Hepatocyte (in vitro differentiated cells): ENCODE results near the gene GABBR2. TPM values are rescaled to one million over a fixed set of nuclear protein-coding genes. Genes with fewer than 3 reads are reported as not detected.

ENCODE experiments used
- DNase-seq: peaks from one replicate; pipeline ENCODE4 v3.0.0-alpha.2; 2016; ENCODE audit warnings: low spot score
- H2AFZ ChIP-seq: fragments of 200-600 bp; sonication (generic); 2 replicates; pipeline ENCODE4 v1.6.0; 2016; ENCODE audit warnings: antibody characterized with exemption, mild to moderate bottlenecking
- H3K27ac ChIP-seq: fragments of 200-600 bp; sonication (generic); 2 replicates; pipeline ENCODE4 v1.5.1; 2016; ENCODE audit warnings: mild to moderate bottlenecking
- H3K27me3 ChIP-seq: fragments of 200-600 bp; sonication (generic); 2 replicates; pipeline ENCODE4 v1.6.1; 2016
- H3K36me3 ChIP-seq: fragments of 200-600 bp; sonication (generic); replicated peaks from 2 replicates; pipeline ENCODE4 v1.5.1; 2016; ENCODE audit warnings: low read depth; ENCODE audit not compliant: insufficient read depth
- H3K4me1 ChIP-seq: fragments of 200-600 bp; sonication (generic); 2 replicates; pipeline ENCODE4 v1.5.1; 2016; ENCODE audit warnings: mild to moderate bottlenecking, moderate library complexity; ENCODE audit not compliant: insufficient read depth
- H3K4me2 ChIP-seq: fragments of 200-600 bp; sonication (generic); 2 replicates; pipeline ENCODE4 v1.6.0; 2016
- H3K4me3 ChIP-seq: fragments of 200-600 bp; sonication (generic); 2 replicates; pipeline ENCODE4 v1.5.1; 2016; ENCODE audit warnings: mild to moderate bottlenecking
- H3K79me2 ChIP-seq: fragments of 200-600 bp; sonication (generic); 2 replicates; pipeline ENCODE4 v1.6.0; 2017; ENCODE audit warnings: mild to moderate bottlenecking
- H3K9me2 ChIP-seq: fragments of 200-600 bp; sonication (generic); replicated peaks from 2 replicates; pipeline ENCODE4 v1.6.0; 2017; ENCODE audit warnings: mild to moderate bottlenecking; ENCODE audit not compliant: insufficient read depth
- H3K9me3 ChIP-seq: fragments of 200-600 bp; sonication (generic); 2 replicates; pipeline ENCODE4 v1.5.1; 2016; ENCODE audit warnings: low read depth, mild to moderate bottlenecking
- H4K20me1 ChIP-seq: fragments of 200-600 bp; sonication (generic); 2 replicates; pipeline ENCODE4 v1.6.0; 2016; ENCODE audit warnings: mild to moderate bottlenecking; ENCODE audit not compliant: insufficient read depth, poor library complexity, severe bottlenecking
- EZH2 ChIP-seq: fragments of 200-600 bp; sonication (generic); IDR thresholded peaks from 2 replicates; pipeline ENCODE4 v1.6.1; 2016; ENCODE audit warnings: antibody characterized with exemption, mild to moderate bottlenecking, borderline replicate concordance
- EZH2phosphoT487 ChIP-seq: fragments of 200-600 bp; sonication (generic); IDR thresholded peaks from one replicate; pipeline ENCODE4 v1.6.1; 2018; ENCODE audit warnings: antibody characterized with exemption, mild to moderate bottlenecking, low read depth, moderate library complexity; ENCODE audit not compliant: unreplicated experiment, severe bottlenecking
- WGBS: methylation state at CpG from one replicate; pipeline ENCODE4 v1.1.6; 2016; ENCODE audit warnings: low lambda C conversion rate; ENCODE audit errors: missing lambda C conversion rate; 5-methylcytosine and 5-hydroxymethylcytosine counted together
- polyA plus RNA-seq: library from polyadenylated mRNA; unstranded; fragments of >200 nt; fragmentation: Nextera tagmentation; extraction: Ambion mirVana; gene quantifications from 2 replicates; pipeline ENCODE4 v1.2.1, GENCODE V29; 2016
- total RNA-seq: library from RNA; depleted of rRNA; stranded (reverse); fragments of >200 nt; gene quantifications from 2 replicates; pipeline ENCODE4 v1.2.3, GENCODE V29; 2014
- TF ChIP-seq, protein P1 (sequence below): fragments of 200-600 bp; sonication (generic); IDR thresholded peaks from 2 replicates; pipeline ENCODE4 v1.5.1; 2016; ENCODE audit warnings: antibody characterized with exemption, mild to moderate bottlenecking; ENCODE audit not compliant: poor library complexity

GABBR2 gene
- total and polyA plus RNA-seq, 2 experiments from 2014 or later, result 0.20 to 0.28 TPM

DNA sequence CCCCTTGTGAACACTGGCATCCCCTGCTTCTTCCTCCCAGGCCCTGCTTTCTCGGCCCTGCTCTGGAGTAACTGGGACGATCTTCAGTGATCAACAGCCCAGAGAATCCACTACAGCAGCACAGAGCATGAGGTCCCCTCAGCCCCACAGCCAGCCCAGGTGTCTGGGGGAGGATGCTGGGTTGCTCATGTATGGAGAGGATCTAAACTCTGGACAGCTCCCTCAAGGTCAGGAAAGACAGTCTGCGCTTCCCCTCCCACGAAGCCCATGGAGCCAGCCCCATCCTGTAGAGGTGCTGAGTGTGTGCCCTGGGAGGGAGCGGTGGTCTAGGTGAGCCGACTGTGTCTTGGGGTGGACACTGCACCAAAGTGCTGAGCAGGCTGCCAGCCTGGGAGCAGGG lies 190.2 kb downstream of the GABBR2 start:
- 82% methylated on average over 6 of the region's 6 CpGs for WGBS
- TF ChIP-seq EZH2 (no peak), EZH2phosphoT487 (no peak)
- TF ChIP-seq, protein P1, sequence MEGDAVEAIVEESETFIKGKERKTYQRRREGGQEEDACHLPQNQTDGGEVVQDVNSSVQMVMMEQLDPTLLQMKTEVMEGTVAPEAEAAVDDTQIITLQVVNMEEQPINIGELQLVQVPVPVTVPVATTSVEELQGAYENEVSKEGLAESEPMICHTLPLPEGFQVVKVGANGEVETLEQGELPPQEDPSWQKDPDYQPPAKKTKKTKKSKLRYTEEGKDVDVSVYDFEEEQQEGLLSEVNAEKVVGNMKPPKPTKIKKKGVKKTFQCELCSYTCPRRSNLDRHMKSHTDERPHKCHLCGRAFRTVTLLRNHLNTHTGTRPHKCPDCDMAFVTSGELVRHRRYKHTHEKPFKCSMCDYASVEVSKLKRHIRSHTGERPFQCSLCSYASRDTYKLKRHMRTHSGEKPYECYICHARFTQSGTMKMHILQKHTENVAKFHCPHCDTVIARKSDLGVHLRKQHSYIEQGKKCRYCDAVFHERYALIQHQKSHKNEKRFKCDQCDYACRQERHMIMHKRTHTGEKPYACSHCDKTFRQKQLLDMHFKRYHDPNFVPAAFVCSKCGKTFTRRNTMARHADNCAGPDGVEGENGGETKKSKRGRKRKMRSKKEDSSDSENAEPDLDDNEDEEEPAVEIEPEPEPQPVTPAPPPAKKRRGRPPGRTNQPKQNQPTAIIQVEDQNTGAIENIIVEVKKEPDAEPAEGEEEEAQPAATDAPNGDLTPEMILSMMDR, result no peak
- H3K9me3 ChIP-seq, result no peaks in the 10 kb centered on the region

DNA sequence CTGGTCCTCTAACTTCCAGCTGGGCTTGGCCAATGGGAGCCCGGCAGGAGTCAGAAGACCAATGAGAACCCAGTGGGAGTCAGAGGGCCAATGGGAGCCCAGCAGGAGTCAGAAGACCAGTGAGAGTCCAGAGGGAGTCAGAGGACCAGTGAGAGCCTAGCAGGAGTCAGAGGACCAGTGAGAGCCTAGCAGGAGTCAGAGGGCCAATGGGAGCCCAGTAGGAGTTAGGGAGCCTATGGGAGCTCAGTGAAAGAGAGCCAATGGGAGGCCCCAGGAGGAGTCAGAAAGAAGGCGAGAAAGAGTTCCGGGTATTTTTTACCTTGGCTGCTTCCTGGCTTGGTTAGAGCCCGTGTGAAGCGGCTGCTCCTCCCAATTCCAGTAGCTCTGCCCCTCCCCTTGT lies 191.0 kb downstream of the GABBR2 start:
- no peak for DNase-seq
- Histone ChIP-seq H4K20me1 (no peaks in the 10 kb centered on the region), H3K4me2 (no peak overlapping the region), H3K79me2 (no peaks in the 10 kb centered on the region), H2AFZ (no peak overlapping the region), H3K9me3 (no peaks in the 10 kb centered on the region), H3K27me3 (no peaks in the 10 kb centered on the region), H3K4me3 (no peak overlapping the region), H3K36me3 (no peaks in the 10 kb centered on the region), H3K27ac (no peak overlapping the region), H3K4me1 (no peaks in the 10 kb centered on the region), H3K9me2 (no peaks in the 10 kb centered on the region)
- TF ChIP-seq EZH2phosphoT487 (no peak), EZH2 (no peak)
- TF ChIP-seq, protein P1, result no peak
- 85% methylated on average over 5 of the region's 5 CpGs for WGBS

More for the DNA sequence above, 190.2 kb downstream of the GABBR2 start:
- no peaks in the 10 kb centered on the region for H3K27me3 ChIP-seq
- no peaks in the 10 kb centered on the region for H3K79me2 ChIP-seq
- no peaks in the 10 kb centered on the region for H3K4me1 ChIP-seq
- DNase-seq, result no peak
- H3K27ac ChIP-seq, result no peak overlapping the region
- H3K4me2 ChIP-seq, result no peak overlapping the region
- no peak overlapping the region for H3K4me3 ChIP-seq
- no peaks in the 10 kb centered on the region for H3K9me2 ChIP-seq
- no peaks in the 10 kb centered on the region for H3K36me3 ChIP-seq
- no peaks in the 10 kb centered on the region for H4K20me1 ChIP-seq
- H2AFZ ChIP-seq, result no peak overlapping the region

DNA sequence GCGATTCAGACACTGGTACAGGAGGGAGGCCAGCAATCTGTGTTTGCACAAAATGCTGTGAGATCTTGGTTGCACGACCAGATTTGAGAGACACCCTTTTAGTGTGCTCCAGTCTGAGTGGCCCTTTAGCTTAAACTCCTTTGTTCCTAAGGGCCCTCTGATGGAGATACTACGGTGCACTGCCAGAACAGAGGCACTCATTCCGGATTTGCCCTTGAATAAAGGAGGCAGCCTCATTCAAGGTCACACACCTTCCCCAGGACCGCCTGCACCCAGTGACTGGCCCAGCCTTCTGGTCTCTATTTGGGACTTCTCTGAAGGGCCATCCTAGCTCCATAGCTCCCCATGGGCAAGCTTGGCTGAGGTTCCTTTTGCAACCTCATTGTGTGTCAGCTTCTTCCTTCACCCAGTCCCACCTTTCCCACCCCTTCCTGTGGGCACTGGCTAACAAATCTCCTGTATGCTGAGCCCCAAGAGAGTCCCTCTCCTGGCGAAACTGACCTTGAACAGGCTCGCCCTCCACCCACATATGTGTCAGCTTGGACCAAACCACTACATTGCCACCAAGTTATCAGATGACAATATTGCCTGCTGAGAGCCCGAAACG lies 191.7 kb downstream of the GABBR2 start:
- H4K20me1 ChIP-seq, result no peaks in the 10 kb centered on the region
- H3K4me3 ChIP-seq, result no peak overlapping the region
- TF ChIP-seq, protein P1, result no peak
- TF ChIP-seq EZH2 (no peak), EZH2phosphoT487 (no peak)
- no peak overlapping the region for H3K4me2 ChIP-seq
- H2AFZ ChIP-seq, result no peak overlapping the region
- H3K27me3 ChIP-seq, result no peaks in the 10 kb centered on the region
- 89% methylated on average over 9 of the region's 9 CpGs for WGBS
- no peaks in the 10 kb centered on the region for H3K9me2 ChIP-seq
- H3K36me3 ChIP-seq, result no peaks in the 10 kb centered on the region
- no peak overlapping the region for H3K27ac ChIP-seq
- H3K9me3 ChIP-seq, result no peaks in the 10 kb centered on the region
- no peak for DNase-seq
- no peaks in the 10 kb centered on the region for H3K79me2 ChIP-seq
- no peaks in the 10 kb centered on the region for H3K4me1 ChIP-seq
